HepG2 (cell line): ENCODE measurements around the gene TBC1D1. TPM values are rescaled to one million over a fixed set of nuclear protein-coding genes. Genes with fewer than 3 reads are reported as not detected.
A peak's percentile ranks its signal among the peaks of the same experiment; 100 is the strongest.

ENCODE experiments used
- ADNP ChIP-seq: sonication (generic); formaldehyde crosslinking; IDR thresholded peaks from 2 replicates; pipeline ENCODE4 v1.4.0; 2020; ENCODE audit warnings: missing genetic modification reagents
- AGO2 ChIP-seq: fragments of 200-400 bp; formaldehyde crosslinking; optimal IDR thresholded peaks from 2 replicates; pipeline ENCODE3; 2017; ENCODE audit warnings: mild to moderate bottlenecking, low read depth, low read length, moderate library complexity
- EP300 ChIP-seq, 3 experiments: sonication (generic) in 1 of 3; formaldehyde crosslinking in 1 of 3; IDR thresholded peaks; 2 replicates each; pipeline versions ENCODE4 v1.5.1 to v1.6.1; 2011 to 2020; ENCODE audit warnings: low read depth in 2 of 3, low read length in 2 of 3, borderline replicate concordance in 1 of 3, improper control_type of control experiment in 1 of 3, mild to moderate bottlenecking in 1 of 3, missing genetic modification reagents in 1 of 3, moderate library complexity in 1 of 3
- ETV5 ChIP-seq: IDR thresholded peaks from 2 replicates; pipeline ENCODE4 v1.6.1; 2018; ENCODE audit warnings: missing biosample characterization, missing genetic modification reagents, inconsistent platforms, borderline replicate concordance
- HES4 ChIP-seq: sonication (generic); formaldehyde crosslinking; IDR thresholded peaks from 2 replicates; pipeline ENCODE4 v1.9.0; 2021; ENCODE audit warnings: mild to moderate bottlenecking, missing genetic modification reagents, borderline replicate concordance
- HNRNPLL ChIP-seq: fragments of 200-400 bp; formaldehyde crosslinking; IDR thresholded peaks from 2 replicates; pipeline ENCODE4 v1.6.1; 2017; ENCODE audit warnings: mild to moderate bottlenecking, low read depth, low read length; ENCODE audit not compliant: poor library complexity, severe bottlenecking
- IRF9 ChIP-seq: sonication (generic); formaldehyde crosslinking; IDR thresholded peaks from 2 replicates; pipeline ENCODE4 v1.8.0; 2022; ENCODE audit warnings: missing genetic modification reagents, mild to moderate bottlenecking, borderline replicate concordance
- IRX3 ChIP-seq: sonication (generic); formaldehyde crosslinking; IDR thresholded peaks from 2 replicates; pipeline ENCODE4 v1.8.1; 2023; ENCODE audit warnings: mild to moderate bottlenecking, low read depth, missing genetic modification reagents, borderline replicate concordance
- KAT2B ChIP-seq: fragments of 150-350 bp; IDR thresholded peaks from 2 replicates; pipeline ENCODE4 v1.6.1; 2014; ENCODE audit warnings: low read depth, low read length, borderline replicate concordance
- KLF12 ChIP-seq: sonication (generic); formaldehyde crosslinking; IDR thresholded peaks from 2 replicates; pipeline ENCODE4 v1.4.0; 2020; ENCODE audit warnings: missing genetic modification reagents, borderline replicate concordance
- KLF9 ChIP-seq: IDR thresholded peaks from 2 replicates; pipeline ENCODE4 v1.6.1; 2016; ENCODE audit warnings: low read depth
- MLX ChIP-seq: IDR thresholded peaks from 2 replicates; pipeline ENCODE4 v1.6.1; 2016
- RERE ChIP-seq: IDR thresholded peaks from 2 replicates; pipeline ENCODE4 v1.6.1; 2016; ENCODE audit warnings: low read depth, missing genetic modification reagents, missing compliant biosample characterization
- SMC3 ChIP-seq: IDR thresholded peaks from 2 replicates; pipeline ENCODE4 v1.6.1; 2011; ENCODE audit warnings: low read length, improper control_type of control experiment
- TBX2 ChIP-seq: sonication (generic); formaldehyde crosslinking; IDR thresholded peaks from 2 replicates; pipeline ENCODE4 v1.5.0; 2020; ENCODE audit warnings: missing genetic modification reagents, mild to moderate bottlenecking, borderline replicate concordance
- TCF7L2 ChIP-seq: IDR thresholded peaks from 2 replicates; pipeline ENCODE4 v1.6.1; 2011; ENCODE audit warnings: mild to moderate bottlenecking, low read depth, low read length, moderate library complexity
- ZBTB42 ChIP-seq: sonication (generic); formaldehyde crosslinking; IDR thresholded peaks from 2 replicates; pipeline ENCODE4 v1.5.0; 2020; ENCODE audit warnings: mild to moderate bottlenecking, missing genetic modification reagents
- ZNF367 ChIP-seq: sonication (generic); formaldehyde crosslinking; IDR thresholded peaks from 2 replicates; pipeline ENCODE4 v1.4.0; 2020; ENCODE audit warnings: missing genetic modification reagents, borderline replicate concordance
- ZNF558 ChIP-seq: sonication (generic); formaldehyde crosslinking; IDR thresholded peaks from 2 replicates; pipeline ENCODE4 v1.9.0; 2022; ENCODE audit warnings: mild to moderate bottlenecking, missing genetic modification reagents, borderline replicate concordance
- ZNF597 ChIP-seq: sonication (generic); formaldehyde crosslinking; IDR thresholded peaks from 2 replicates; pipeline ENCODE4 v1.5.0; 2020; ENCODE audit warnings: missing genetic modification reagents
- ZNF761 ChIP-seq: sonication (generic); formaldehyde crosslinking; conservative IDR thresholded peaks from 2 replicates; pipeline ENCODE4 v1.4.0; 2020; ENCODE audit warnings: mild to moderate bottlenecking, missing genetic modification reagents
- polyA plus RNA-seq, 8 experiments: library from polyadenylated mRNA; depleted of rRNA in 3 of 8; stranded (reverse) in 7 of 8; unstranded in 1 of 8; fragments of >200 nt; fragmentation: Illumina TruSeq in 4 of 8; extraction: Trizol in 4 of 8; gene quantifications; 2 replicates each; pipeline versions ENCODE4 v1.2.1 to v1.2.3, GENCODE V29; 2011 to 2016; ENCODE audit warnings: low read depth in 4 of 8, missing spikeins in 1 of 8, mixed read lengths in 1 of 8; ENCODE audit not compliant: insufficient read depth in 1 of 8
- total RNA-seq, 5 experiments: library from RNA; depleted of rRNA; stranded (reverse); fragments of >200 nt; fragmentation: Illumina TruSeq; extraction: Trizol; gene quantifications; 2 replicates each; pipeline ENCODE4 v1.2.3, GENCODE V29; 2016; ENCODE audit warnings: low read depth in 1 of 5

The TBC1D1 gene
- total and polyA plus RNA-seq, 2 of the 13 experiments (the other 11 are each of a cell fraction or from before 2014, with no cell fraction given), result 37.3 to 62.8 TPM

- no peak for TF ChIP-seq AGO2
- TF ChIP-seq IRX3 (CRISPR knock-in tag), result no peak
- peak in 1 of 2 experiments; percentile 91; a peak in 2 of 4 replicates for TF ChIP-seq EP300 (IDR thresholded peaks at IDR 0.05; ENCODE audit: low read depth in 2 of 2, low read length in 2 of 2)
- TF ChIP-seq EP300 (CRISPR knock-in tag; IDR thresholded peaks at IDR 0.05; ENCODE audit: borderline replicate concordance), result peak; percentile 83; the same call in 1 of the 2 replicates
- TF ChIP-seq KLF9, result no peak
- 0 out of 2 replicates have a peak, but pooled peaks have one; percentile 55 for TF ChIP-seq HES4 (CRISPR knock-in tag)
- peak; percentile 95 for TF ChIP-seq ETV5
- TF ChIP-seq ZNF761 (CRISPR knock-in tag), result no peak
- no peak for TF ChIP-seq RERE (CRISPR knock-in tag)
- TF ChIP-seq HNRNPLL, result no peak
- TF ChIP-seq IRF9 (CRISPR knock-in tag), result peak; percentile 73; the same call in 1 of the 2 replicates
- no peak; the same call in 1 of the 2 replicates for TF ChIP-seq SMC3
- TF ChIP-seq ZNF367 (CRISPR knock-in tag), result no peak
- peak; percentile 74 for TF ChIP-seq MLX (CRISPR knock-in tag)
- no peak for TF ChIP-seq ZNF597 (CRISPR knock-in tag)
- no peak for TF ChIP-seq ZBTB42 (CRISPR knock-in tag)
- no peak for TF ChIP-seq ZNF558 (CRISPR knock-in tag)
- no peak for TF ChIP-seq TCF7L2
- peak; percentile 94 for TF ChIP-seq TBX2 (CRISPR knock-in tag)
- no peak for TF ChIP-seq KAT2B
- TF ChIP-seq KLF12, result no peak
- no peak for TF ChIP-seq ADNP (CRISPR knock-in tag)
These were observed 271.4 kb downstream of the TBC1D1 start (continued) for GRCh38 chr4:38162240-38162784.
